Measurements from ENCODE around the gene NOM1. TPM values are rescaled to one million over a fixed set of nuclear protein-coding genes. Genes with fewer than 3 reads are reported as not detected.
"Not testable (repeated sequence)": the region's sequence is repeated elsewhere in the genome, so short reads cannot be mapped to it uniquely, and the experiment has no call there.

Gene NOM1
- total RNA-seq, 3 donors from 2014 or later, result 13.9 to 20.9 (median 15.9) TPM

GRCh38 chr7:156947120-156947843, 2.2 kb upstream of the NOM1 start:
- ATAC-seq (no peak), DNase-seq (no peak)
- TF ChIP-seq CTCF (IDR thresholded peaks at IDR 0.05), result no peak
- Histone ChIP-seq H3K9me3 (no peaks in the 10 kb centered on the region), H3K4me1 (ENCODE audit: low read depth) (peaks cover 18% of the 10 kb centered on the region), H3K36me3 (ENCODE audit: low read depth) (no peaks in the 10 kb centered on the region), H3K4me3 (no peak overlapping the region)
- intact Hi-C loops (cut with DNase I, micrococcal nuclease), result no loop called here

- intact Hi-C loops (cut with DNase I, micrococcal nuclease), result no loop called here
- no peak for DNase-seq
- no peak overlapping the region for H3K4me3 ChIP-seq
- H3K4me1 ChIP-seq (ENCODE audit: low read depth), result peaks cover 20% of the 10 kb centered on the region
- no peak for TF ChIP-seq CTCF (IDR thresholded peaks at IDR 0.05)
- no peak for ATAC-seq
- no peaks in the 10 kb centered on the region for H3K9me3 ChIP-seq
- no peaks in the 10 kb centered on the region for H3K36me3 ChIP-seq (ENCODE audit: low read depth)
Observed at GRCh38 chr7:156948361-156948760, 1.2 kb upstream of the NOM1 start.

- peak overlapping the region; percentile 95 for H3K4me3 ChIP-seq
- H3K36me3 ChIP-seq (ENCODE audit: low read depth), result no peaks in the 10 kb centered on the region
- TF ChIP-seq CTCF (IDR thresholded peaks at IDR 0.05), result no peak
- intact Hi-C loops (cut with DNase I, micrococcal nuclease), result loop anchor here in 1 of 2 donors (10.0 kb wide), 1 partner anchor 324 kb away; no protein-coding TSS in a partner anchor
- no peak for ATAC-seq
- H3K4me1 ChIP-seq (ENCODE audit: low read depth), result peaks cover 20% of the 10 kb centered on the region
- DNase-seq, result no peak
- H3K9me3 ChIP-seq, result no peaks in the 10 kb centered on the region
Observed at GRCh38 chr7:156950381-156950858, 908 bp downstream of the NOM1 start.

GRCh38 chr7:156953215-156953614, 3.7 kb downstream of the NOM1 start:
- intact Hi-C loops (cut with DNase I, micrococcal nuclease), result loop anchor here in 1 of 2 donors (10.0 kb wide), 1 partner anchor 322 kb away; no protein-coding TSS in a partner anchor
- DNase-seq; H3K9me3 ChIP-seq; ATAC-seq; H3K4me3 ChIP-seq; H3K36me3 ChIP-seq (ENCODE audit: low read depth): not testable (repeated sequence)
- H3K4me1 ChIP-seq (ENCODE audit: low read depth), result peaks cover 20% of the 10 kb centered on the region

GRCh38 chr7:156954941-156955340, 5.4 kb downstream of the NOM1 start:
- intact Hi-C loops (cut with DNase I, micrococcal nuclease), result loop anchor here in 1 of 2 donors (10.0 kb wide), 1 partner anchor 320 kb away; no protein-coding TSS in a partner anchor
- TF ChIP-seq CTCF (IDR thresholded peaks at IDR 0.05), result no peak
- Histone ChIP-seq H3K36me3 (ENCODE audit: low read depth) (no peaks in the 10 kb centered on the region), H3K4me1 (ENCODE audit: low read depth) (peaks cover 20% of the 10 kb centered on the region), H3K4me3 (no peak overlapping the region), H3K9me3 (no peaks in the 10 kb centered on the region)
- DNase-seq (no peak), ATAC-seq (no peak)

- H3K4me3 ChIP-seq, result no peak overlapping the region
- no peak for ATAC-seq
- no peaks in the 10 kb centered on the region for H3K9me3 ChIP-seq
- no peak for TF ChIP-seq CTCF (IDR thresholded peaks at IDR 0.05)
- intact Hi-C loops (cut with DNase I, micrococcal nuclease), result loop anchor here in 1 of 2 donors (10.0 kb wide), 1 partner anchor 318 kb away; no protein-coding TSS in a partner anchor
- DNase-seq, result no peak
- peaks cover 7% of the 10 kb centered on the region for H3K4me1 ChIP-seq (ENCODE audit: low read depth)
- no peaks in the 10 kb centered on the region for H3K36me3 ChIP-seq (ENCODE audit: low read depth)
Observed at GRCh38 chr7:156956727-156957126, 7.2 kb downstream of the NOM1 start.
